Retinal pigment epithelial cell (primary cell): ENCODE data around the gene NEK4.

Experiments used
- DNase-seq: peaks from one replicate; pipeline ENCODE4 v3.0.0-alpha.2; 2010; ENCODE audit warnings: low read depth
- H3K4me3 ChIP-seq: 2 replicates; pipeline ENCODE4 v1.5.1; 2011; ENCODE audit warnings: mild to moderate bottlenecking, low read length, control low read depth, moderate library complexity
- TF ChIP-seq, protein P1 (sequence below): conservative IDR thresholded peaks from 2 replicates; pipeline ENCODE4 v1.5.1; 2011; ENCODE audit warnings: low read depth, low read length, control low read depth, inconsistent platforms

The NEK4 gene

DNA sequence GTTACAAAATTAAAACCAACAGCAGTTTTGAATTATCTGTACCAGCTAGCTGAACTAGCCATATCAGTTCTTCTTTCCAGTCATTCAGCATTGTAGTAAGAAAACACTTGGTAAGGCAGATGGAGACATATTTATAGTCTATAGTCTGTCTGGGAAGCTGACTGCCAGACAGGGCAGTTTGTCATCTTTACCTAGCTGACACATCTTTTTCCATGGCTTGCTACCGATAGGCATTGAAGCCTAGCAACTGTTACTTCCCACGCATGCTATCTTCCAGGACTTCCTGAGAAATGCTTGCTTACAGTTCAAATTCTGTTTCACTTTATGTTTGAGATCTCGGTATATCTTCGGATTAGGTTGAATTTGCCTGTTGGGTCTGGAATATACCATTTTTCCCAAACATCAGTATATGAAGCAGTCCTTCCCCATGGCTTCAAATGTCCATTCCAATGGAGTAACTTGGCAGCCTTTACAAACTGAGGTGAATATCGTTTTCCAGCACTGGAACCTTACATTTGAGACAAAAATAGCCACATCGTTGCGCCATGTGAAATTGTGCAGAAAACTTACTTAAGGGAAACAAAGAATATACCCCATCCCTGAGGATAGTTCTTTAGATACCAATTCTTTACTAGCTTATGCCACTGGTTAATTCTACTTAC, 76.1 kb downstream of the NEK4 start:
- no peak for DNase-seq
- TF ChIP-seq, protein P1, sequence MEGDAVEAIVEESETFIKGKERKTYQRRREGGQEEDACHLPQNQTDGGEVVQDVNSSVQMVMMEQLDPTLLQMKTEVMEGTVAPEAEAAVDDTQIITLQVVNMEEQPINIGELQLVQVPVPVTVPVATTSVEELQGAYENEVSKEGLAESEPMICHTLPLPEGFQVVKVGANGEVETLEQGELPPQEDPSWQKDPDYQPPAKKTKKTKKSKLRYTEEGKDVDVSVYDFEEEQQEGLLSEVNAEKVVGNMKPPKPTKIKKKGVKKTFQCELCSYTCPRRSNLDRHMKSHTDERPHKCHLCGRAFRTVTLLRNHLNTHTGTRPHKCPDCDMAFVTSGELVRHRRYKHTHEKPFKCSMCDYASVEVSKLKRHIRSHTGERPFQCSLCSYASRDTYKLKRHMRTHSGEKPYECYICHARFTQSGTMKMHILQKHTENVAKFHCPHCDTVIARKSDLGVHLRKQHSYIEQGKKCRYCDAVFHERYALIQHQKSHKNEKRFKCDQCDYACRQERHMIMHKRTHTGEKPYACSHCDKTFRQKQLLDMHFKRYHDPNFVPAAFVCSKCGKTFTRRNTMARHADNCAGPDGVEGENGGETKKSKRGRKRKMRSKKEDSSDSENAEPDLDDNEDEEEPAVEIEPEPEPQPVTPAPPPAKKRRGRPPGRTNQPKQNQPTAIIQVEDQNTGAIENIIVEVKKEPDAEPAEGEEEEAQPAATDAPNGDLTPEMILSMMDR, result no peak
- no peak overlapping the region for H3K4me3 ChIP-seq

DNA sequence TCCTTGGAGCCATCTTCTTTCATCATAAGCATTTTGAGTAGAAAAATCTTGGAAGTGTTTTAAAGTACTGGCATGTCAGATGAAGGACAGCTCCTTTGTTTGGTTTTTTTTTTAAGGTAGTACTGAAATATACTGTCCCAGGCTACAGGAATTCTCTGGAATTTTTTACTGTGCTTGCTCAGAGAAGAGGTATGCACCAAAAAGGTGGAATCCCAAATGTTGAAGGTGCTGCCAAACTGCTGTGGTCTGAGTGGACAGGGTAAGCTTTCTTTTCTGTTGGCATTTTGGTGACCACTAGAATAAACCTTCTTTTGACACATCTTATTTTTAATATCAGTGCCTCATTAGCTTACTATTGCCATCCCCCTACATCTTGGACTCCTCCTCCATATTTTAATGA, 77.7 kb downstream of the NEK4 start:
- TF ChIP-seq, protein P1, result no peak
- H3K4me3 ChIP-seq, result no peak overlapping the region
- DNase-seq, result no peak

DNA sequence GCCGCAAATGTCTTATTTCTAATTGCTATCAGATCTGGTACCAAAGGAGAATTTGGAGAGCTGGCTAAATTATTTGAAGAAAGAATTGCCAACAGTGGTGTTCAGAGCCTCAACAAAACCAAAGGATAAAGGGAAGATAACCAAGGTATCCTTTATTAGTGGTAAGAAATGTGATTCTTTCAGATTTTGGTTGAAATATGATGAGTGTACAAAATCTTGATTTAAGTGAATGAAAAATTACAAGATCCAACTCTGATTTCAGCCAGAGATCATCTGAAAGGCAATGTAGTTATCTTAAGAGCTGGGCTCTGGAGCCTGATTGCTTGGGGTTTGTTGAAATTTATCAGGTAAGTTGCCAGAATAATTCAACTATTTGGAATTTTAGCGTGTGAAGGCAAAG, 80.2 kb downstream of the NEK4 start:
- no peak overlapping the region for H3K4me3 ChIP-seq
- DNase-seq, result no peak

DNA sequence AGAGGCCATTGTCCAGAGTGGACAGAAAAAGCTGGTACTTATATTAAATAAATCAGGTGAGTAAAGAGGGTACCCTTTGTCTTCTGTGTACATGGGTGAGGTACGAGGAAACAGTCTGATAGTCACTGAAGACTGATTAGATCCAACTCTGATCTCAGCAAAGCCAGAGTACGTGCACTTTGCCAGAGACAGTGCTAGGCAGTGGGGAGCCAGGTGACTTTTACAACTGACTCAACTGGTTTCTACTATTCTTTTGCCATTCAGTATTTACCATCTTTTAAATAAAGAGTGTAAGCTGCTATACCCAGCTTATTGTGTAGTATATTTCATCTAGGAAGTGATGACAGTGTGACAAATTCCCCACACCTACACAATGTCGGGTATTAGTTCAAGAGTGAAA, 81.6 kb downstream of the NEK4 start:
- no peak for DNase-seq
- H3K4me3 ChIP-seq, result no peak overlapping the region
- TF ChIP-seq, protein P1, result no peak

More for the DNA sequence above, 80.2 kb downstream of the NEK4 start:
- TF ChIP-seq, protein P1, result no peak

DNA sequence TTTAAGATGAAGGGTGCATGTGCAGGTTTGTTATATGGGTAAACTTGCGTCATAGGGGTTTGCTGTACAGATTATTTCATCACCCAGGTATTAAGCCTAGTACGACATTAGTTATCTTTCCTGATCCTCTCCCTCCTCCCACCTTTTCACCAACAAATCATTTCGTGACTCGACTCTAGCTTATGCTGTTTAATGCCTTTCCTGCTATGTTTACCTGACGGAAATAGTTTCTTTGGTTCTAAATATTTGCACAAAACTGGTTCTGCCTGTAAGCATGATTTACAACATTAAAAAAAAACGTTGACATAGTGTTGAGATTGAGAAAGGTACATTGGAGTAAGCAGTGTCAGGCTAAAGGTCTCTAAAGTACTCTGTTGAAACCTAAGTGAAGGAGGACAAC, 82.5 kb downstream of the NEK4 start:
- no peak for DNase-seq
- no peak overlapping the region for H3K4me3 ChIP-seq
- TF ChIP-seq, protein P1, result no peak

DNA sequence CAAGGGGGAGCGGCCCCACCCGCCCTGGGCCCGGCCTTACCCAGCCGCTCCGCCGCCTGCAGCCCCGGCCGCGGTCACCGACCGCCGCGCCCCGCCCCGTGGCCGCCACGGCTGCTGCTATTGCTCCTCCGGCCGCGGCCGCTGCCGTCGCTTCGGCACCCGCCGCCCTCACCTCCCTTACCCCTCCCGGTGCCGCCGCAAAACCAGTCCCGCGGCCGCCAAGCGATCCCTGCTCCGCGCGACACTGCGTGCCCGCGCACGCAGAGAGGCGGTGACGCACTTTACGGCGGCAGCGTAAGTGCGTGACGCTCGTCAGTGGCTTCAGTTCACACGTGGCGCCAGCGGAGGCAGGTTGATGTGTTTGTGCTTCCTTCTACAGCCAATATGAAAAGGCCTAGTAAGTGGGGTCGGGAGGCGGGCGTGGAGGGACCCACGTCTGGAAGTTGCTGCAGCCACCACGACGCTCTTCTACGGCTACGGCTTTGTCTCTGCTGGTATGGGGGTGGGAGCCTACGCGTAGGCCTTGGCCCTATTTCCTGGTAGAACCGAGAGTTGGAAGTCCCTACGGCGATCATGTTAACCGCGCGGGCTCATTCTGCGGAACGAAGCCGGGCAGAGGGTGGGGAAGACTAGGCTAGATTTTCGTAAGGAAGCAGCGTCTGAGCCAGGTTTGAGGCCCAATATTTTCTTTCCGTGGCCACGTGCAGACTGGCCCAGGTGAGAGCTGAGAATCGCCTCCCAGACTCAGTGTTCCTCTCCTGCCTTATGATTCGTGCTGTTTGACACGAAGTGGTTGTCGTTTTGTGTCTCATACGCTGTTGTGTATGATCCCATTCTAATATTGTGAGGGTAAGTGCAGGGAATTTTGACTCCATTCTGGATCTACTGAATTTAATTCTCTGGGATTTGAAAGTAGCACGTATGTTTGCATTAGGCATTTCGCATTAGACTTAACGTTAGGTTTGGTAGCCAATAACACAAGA, 84.7 kb downstream of the NEK4 start, which contains the start of the genes GNL3 and PBRM1:
Gene GNL3, plus strand, starts transcription at position 324 of the 983 bp plus-strand sequence. Its CDS starts 61 bp downstream, at position 385.
Gene PBRM1, minus strand, starts transcription at position 205 of the 983 bp plus-strand sequence.
- peak; percentile 81 for DNase-seq
- TF ChIP-seq, protein P1, result no peak
- peak within 1 kb of the TSS; percentile 96 for H3K4me3 ChIP-seq
